Smooth muscle cell of the brain vasculature (primary cell): ENCODE data around the gene HSFX3.
"Not testable (repeated sequence)": the region's sequence is repeated elsewhere in the genome, so short reads cannot be mapped to it uniquely, and the experiment has no call there.

Experiments
- DNase-seq: peaks from one replicate; pipeline ENCODE4 v3.0.0-alpha.2; 2012; ENCODE audit warnings: low read depth, low spot score

The HSFX3 gene

GRCh38 chrX:149549701-149550100 is at the start of gene HSFX3:
HSFX3 (minus strand) TSS chrX:149549924; CDS start chrX:149549852, 72 bp downstream.
- not testable (repeated sequence) for DNase-seq

GRCh38 chrX:149598603-149599002 is 48.9 kb upstream of the HSFX3 start:
- not testable (repeated sequence) for DNase-seq

GRCh38 chrX:149595943-149596342 is 46.2 kb upstream of the HSFX3 start:
- not testable (repeated sequence) for DNase-seq

- DNase-seq: not testable (repeated sequence)
These were observed 45.5 kb upstream of the HSFX3 start, which contains the start of gene HSFX2 for GRCh38 chrX:149595214-149595613. HSFX2 (minus strand) TSS chrX:149595314; CDS start chrX:149594700, 614 bp downstream.

GRCh38 chrX:149590993-149591392 is 41.3 kb upstream of the HSFX3 start:
- DNase-seq: not testable (repeated sequence)

GRCh38 chrX:149587359-149587758 is 37.6 kb upstream of the HSFX3 start, which contains the start of gene MAGEA9B:
MAGEA9B (minus strand) TSS chrX:149587459; CDS start chrX:149583179, 4,280 bp downstream.
- not testable (repeated sequence) for DNase-seq

- DNase-seq: not testable (repeated sequence)
These were observed 35.9 kb upstream of the HSFX3 start for GRCh38 chrX:149585631-149586030.

- DNase-seq: not testable (repeated sequence)
These were observed 23.7 kb upstream of the HSFX3 start for GRCh38 chrX:149573456-149573855.

GRCh38 chrX:149572743-149573142 is 23.0 kb upstream of the HSFX3 start:
- DNase-seq: no peak

GRCh38 chrX:149571770-149572169 is 22.0 kb upstream of the HSFX3 start:
- no peak for DNase-seq

GRCh38 chrX:149570668-149571067 is 20.9 kb upstream of the HSFX3 start:
- DNase-seq: peak; percentile 6

- no peak for DNase-seq
These were observed 20.0 kb upstream of the HSFX3 start for GRCh38 chrX:149569770-149570169.

- no peak for DNase-seq
These were observed 19.1 kb upstream of the HSFX3 start for GRCh38 chrX:149568701-149569296.

- no peak for DNase-seq
These were observed 18.1 kb upstream of the HSFX3 start for GRCh38 chrX:149567621-149568417.

GRCh38 chrX:149563359-149563758 is 13.6 kb upstream of the HSFX3 start:
- no peak for DNase-seq

GRCh38 chrX:149555251-149555650 is 5.5 kb upstream of the HSFX3 start:
- DNase-seq: not testable (repeated sequence)

GRCh38 chrX:149551939-149552248 is 2.2 kb upstream of the HSFX3 start:
- DNase-seq: not testable (repeated sequence)

GRCh38 chrX:149551245-149551938 is 1.7 kb upstream of the HSFX3 start:
- DNase-seq: not testable (repeated sequence)

GRCh38 chrX:149550454-149550853 is 730 bp upstream of the HSFX3 start:
- DNase-seq: not testable (repeated sequence)

GRCh38 chrX:149547782-149548181 is 1.9 kb downstream of the HSFX3 start:
- DNase-seq: not testable (repeated sequence)

- DNase-seq: not testable (repeated sequence)
These were observed 2.8 kb downstream of the HSFX3 start for GRCh38 chrX:149546962-149547361.
